Activated CD8-positive, alpha-beta memory T cell treated with anti-CD3 and anti-CD28 coated beads, Interleukin-2, amount 10 ng/mL, durations not matched to agents 7 days and 5 days (primary cell): ENCODE measurements around the gene C1orf116. TPM values are rescaled to one million over a fixed set of nuclear protein-coding genes. Genes with fewer than 3 reads are reported as not detected.

ENCODE experiments used
- ATAC-seq: fragments of 150-1000 bp; cut with Tn5 transposase; one replicate; pipeline ENCODE4 v1.10.0; 2021; ENCODE audit warnings: moderate library complexity
- CTCF ChIA-PET: fragments of 350-600 bp; sonication (Branson Sonifier 250); formaldehyde crosslinking; loops from one replicate; lab custom pipeline; 2021; ENCODE audit warnings: antibody characterized with exemption; lab: Charles Lee
- DNase-seq: peaks from one replicate; pipeline ENCODE4 v3.0.0-alpha.2; 2020
- H3K27ac Mint-ChIP-seq: one replicate; pipeline ENCODE4 v1.8.0; 2021; ENCODE audit warnings: mild to moderate bottlenecking, mixed read lengths
- H3K27me3 Mint-ChIP-seq: one replicate; pipeline ENCODE4 v1.8.0; 2021; ENCODE audit warnings: mixed read lengths
- H3K36me3 Mint-ChIP-seq: one replicate; pipeline ENCODE4 v1.8.0; 2021; ENCODE audit warnings: mild to moderate bottlenecking, mixed read lengths
- H3K4me1 Mint-ChIP-seq: one replicate; pipeline ENCODE4 v1.8.0; 2021; ENCODE audit warnings: mixed read lengths
- H3K4me3 Mint-ChIP-seq: one replicate; pipeline ENCODE4 v1.8.0; 2021; ENCODE audit warnings: mild to moderate bottlenecking, moderate library complexity, mixed read lengths
- H3K9me3 Mint-ChIP-seq: one replicate; pipeline ENCODE4 v1.8.0; 2022; ENCODE audit warnings: low read depth, mixed read lengths
- total RNA-seq, 2 experiments: library from RNA; stranded (reverse); gene quantifications; one replicate each; pipeline ENCODE4 v1.2.3, GENCODE V29; 2021

The C1orf116 gene
- total RNA-seq, 2 experiments from 2014 or later = not detected

GRCh38 chr1:207029701-207030521 lies 2.6 kb downstream of the C1orf116 start:
- Mint-ChIP-seq H3K36me3 (no peaks in the 10 kb centered on the region), H3K27ac (no peak overlapping the region), H3K9me3 (no peaks in the 10 kb centered on the region), H3K4me3 (no peak overlapping the region), H3K27me3 (peaks cover 83% of the 10 kb centered on the region), H3K4me1 (no peaks in the 10 kb centered on the region)
- CTCF ChIA-PET = no interaction called here
- ATAC-seq = no peak
- no peak for DNase-seq

DNA sequence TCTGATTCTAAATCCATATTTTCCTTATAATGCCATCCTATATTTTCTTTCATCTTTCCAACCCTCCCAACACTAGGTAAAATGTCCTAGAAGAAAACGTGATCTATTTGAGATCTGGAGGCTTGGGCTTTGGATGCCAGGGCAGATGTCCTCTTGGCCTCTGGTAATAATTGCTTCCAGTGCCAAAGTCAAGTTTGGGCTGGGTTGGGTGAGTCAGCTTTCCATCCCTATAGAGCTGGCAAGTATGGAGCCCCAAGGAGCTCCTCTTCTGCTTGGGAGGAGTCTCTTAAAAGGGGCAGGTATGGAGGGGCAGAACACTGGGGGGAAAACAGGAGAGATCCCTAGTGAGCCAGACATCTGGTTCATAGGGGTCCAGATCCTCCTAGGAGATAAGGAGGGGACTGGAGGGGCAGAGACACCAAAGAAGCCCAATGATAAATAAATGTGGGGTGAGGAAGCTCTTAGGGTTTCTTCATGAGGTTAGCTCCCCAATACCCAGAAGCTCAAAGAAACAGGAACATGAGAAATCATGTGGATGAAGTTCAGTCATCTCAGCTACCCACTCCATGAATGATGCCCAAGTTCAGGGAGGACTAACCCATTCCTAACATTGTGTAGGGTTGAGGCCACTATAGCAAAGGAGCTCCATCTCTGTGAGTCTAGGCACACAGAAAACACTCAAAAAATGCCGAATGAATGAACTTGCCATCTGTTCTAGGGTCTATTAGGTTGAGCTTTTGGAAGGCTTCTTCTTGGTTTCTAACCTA lies 3.5 kb downstream of the C1orf116 start:
- Mint-ChIP-seq H3K4me1 (no peaks in the 10 kb centered on the region), H3K27ac (no peak overlapping the region), H3K36me3 (no peaks in the 10 kb centered on the region), H3K27me3 (peaks cover 76% of the 10 kb centered on the region), H3K9me3 (no peaks in the 10 kb centered on the region), H3K4me3 (no peak overlapping the region)
- CTCF ChIA-PET = no interaction called here
- no peak for DNase-seq
- ATAC-seq = no peak

DNA sequence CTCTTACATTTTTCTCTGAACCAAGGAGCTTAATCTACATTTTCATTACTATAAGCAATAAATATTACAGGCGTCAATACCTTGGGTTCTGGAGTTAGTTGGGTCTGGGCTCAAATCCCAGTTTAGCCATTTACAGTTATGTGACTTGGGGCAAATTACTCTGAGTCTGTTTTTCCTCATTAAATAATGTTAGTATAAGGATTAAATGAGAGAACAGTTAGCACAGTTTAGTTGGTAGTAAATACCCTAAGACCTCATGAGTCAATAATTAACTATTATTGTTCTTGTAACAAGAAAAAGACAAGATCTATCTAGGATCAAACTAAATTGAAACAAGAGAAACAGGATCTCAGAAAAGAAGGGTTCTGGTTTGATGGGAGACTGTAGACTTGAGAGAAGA lies 4.6 kb downstream of the C1orf116 start:
- no peak overlapping the region for H3K4me3 Mint-ChIP-seq
- H3K4me1 Mint-ChIP-seq = no peaks in the 10 kb centered on the region
- DNase-seq (no peak), ATAC-seq (no peak)
- H3K27me3 Mint-ChIP-seq = peaks cover 67% of the 10 kb centered on the region
- H3K9me3 Mint-ChIP-seq = no peaks in the 10 kb centered on the region
- H3K27ac Mint-ChIP-seq = no peak overlapping the region
- CTCF ChIA-PET = no interaction called here
- H3K36me3 Mint-ChIP-seq = no peaks in the 10 kb centered on the region

DNA sequence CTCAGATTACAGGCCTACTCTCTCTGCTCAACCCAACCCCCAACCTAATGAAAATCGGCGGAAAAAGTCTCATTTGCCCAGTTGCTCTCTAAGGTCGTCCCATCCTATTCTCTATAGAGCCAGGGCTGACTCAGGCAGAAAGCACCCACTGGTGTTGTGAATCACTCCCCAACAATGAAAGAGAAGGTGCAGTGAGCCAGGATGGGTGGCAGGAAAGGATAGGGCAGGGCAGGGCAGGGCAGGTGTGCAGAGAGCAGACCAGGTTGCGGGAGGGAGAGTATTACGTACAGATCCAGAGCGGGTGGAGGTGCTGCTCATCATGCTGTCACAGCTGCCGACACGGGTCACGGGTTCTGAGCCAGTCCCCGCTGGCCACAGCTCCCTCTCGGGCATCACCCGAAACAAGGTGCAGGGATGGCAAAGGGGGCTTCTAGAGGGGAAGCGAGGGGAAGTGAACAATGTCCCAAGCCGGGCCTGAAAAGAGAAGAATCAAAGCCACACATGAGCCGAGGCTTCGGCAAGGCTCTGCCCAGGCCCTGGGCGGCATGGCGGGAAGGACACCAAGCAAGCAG lies 5.3 kb downstream of the C1orf116 start:
- Mint-ChIP-seq H3K4me3 (no peak overlapping the region), H3K9me3 (no peaks in the 10 kb centered on the region), H3K27ac (no peak overlapping the region), H3K36me3 (no peaks in the 10 kb centered on the region), H3K4me1 (no peaks in the 10 kb centered on the region), H3K27me3 (peaks cover 61% of the 10 kb centered on the region)
- DNase-seq = no peak
- no peak for ATAC-seq
- CTCF ChIA-PET = interaction anchor here (1.5 kb wide), 1 partner anchor 44 kb away, joined by 4 read pairs; no protein-coding TSS in a partner anchor

DNA sequence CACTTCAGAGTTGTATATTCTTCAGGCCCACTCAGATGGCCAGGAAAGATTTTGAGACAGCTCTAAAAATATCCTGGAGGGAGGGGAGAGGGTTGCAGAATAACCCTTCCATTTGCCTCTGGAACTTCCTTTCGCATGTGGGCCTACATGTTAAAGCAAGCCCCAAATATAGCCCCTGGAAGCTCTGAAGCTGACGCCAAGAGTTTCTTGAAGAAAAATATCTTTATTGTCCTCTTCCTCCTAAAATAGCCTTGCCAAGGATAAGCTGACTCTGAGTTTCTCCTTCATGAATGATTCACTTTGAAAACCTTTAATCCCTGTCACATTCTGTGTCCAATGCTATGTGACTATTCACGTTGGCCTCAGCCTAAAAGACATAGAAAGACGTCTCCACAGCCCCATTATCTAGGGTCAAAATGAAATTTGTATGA lies 6.4 kb downstream of the C1orf116 start:
- no peaks in the 10 kb centered on the region for H3K36me3 Mint-ChIP-seq
- DNase-seq = no peak
- CTCF ChIA-PET = interaction anchor here (1.5 to 2.1 kb wide), 2 partner anchors 21 to 43 kb away, joined by 4 read pairs; no protein-coding TSS in a partner anchor
- H3K9me3 Mint-ChIP-seq = no peaks in the 10 kb centered on the region
- ATAC-seq = no peak
- H3K27me3 Mint-ChIP-seq = peaks cover 50% of the 10 kb centered on the region
- no peak overlapping the region for H3K4me3 Mint-ChIP-seq
- no peaks in the 10 kb centered on the region for H3K4me1 Mint-ChIP-seq
- H3K27ac Mint-ChIP-seq = no peak overlapping the region

DNA sequence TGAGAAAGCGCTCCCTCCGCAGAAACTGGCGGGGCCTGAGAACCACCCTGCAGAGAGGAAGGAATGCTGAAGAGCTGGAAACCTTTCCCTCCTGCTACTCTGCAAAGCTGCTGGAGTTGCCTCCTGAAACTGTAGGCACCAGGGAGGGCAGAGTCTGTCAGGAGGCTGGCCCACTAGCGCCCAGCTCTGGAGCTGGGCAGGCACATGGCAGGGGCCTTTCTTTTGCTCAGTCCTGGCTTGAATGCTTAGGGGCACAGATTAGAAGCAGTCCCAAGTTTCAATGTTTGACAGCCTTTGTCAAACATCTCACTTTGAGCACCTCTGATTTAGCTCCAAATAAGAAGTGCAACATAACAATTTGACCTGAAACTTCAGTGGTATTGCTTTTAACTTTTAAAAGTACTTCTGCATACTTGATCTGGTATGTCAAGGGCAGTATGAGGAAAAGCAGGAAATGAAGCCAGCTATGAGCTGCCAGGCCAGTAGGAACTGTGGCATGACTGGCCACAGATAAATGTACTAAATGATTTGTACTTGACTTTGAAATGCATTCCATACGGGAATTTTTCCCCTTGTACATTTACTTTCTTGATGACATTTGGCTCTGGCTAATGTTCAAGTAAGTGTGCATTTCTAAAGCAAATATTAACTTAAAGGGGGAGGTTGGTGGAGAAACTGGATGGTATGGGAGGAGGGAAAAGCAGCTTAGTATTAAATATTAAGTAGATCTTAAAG lies 7.2 kb downstream of the C1orf116 start:
- peaks cover 42% of the 10 kb centered on the region for H3K27me3 Mint-ChIP-seq
- peaks cover 3% of the 10 kb centered on the region for H3K4me1 Mint-ChIP-seq
- ATAC-seq (no peak), DNase-seq (no peak)
- H3K4me3 Mint-ChIP-seq = no peak overlapping the region
- H3K27ac Mint-ChIP-seq = no peak overlapping the region
- no peaks in the 10 kb centered on the region for H3K9me3 Mint-ChIP-seq
- no peaks in the 10 kb centered on the region for H3K36me3 Mint-ChIP-seq
- CTCF ChIA-PET = interaction anchor here (0.7 to 2.1 kb wide), 2 partner anchors 19 to 21 kb away, joined by 3 to 4 read pairs; no protein-coding TSS in a partner anchor

GRCh38 chr1:207024202-207025145 lies 8.1 kb downstream of the C1orf116 start:
- ATAC-seq (no peak), DNase-seq (no peak)
- H3K4me1 Mint-ChIP-seq = peaks cover 3% of the 10 kb centered on the region
- no peak overlapping the region for H3K4me3 Mint-ChIP-seq
- H3K27ac Mint-ChIP-seq = no peak overlapping the region
- CTCF ChIA-PET = interaction anchor here (2.1 kb wide), 1 partner anchor 20 kb away, joined by 4 read pairs; no protein-coding TSS in a partner anchor
- H3K9me3 Mint-ChIP-seq = no peaks in the 10 kb centered on the region
- H3K27me3 Mint-ChIP-seq = peaks cover 33% of the 10 kb centered on the region
- no peaks in the 10 kb centered on the region for H3K36me3 Mint-ChIP-seq

DNA sequence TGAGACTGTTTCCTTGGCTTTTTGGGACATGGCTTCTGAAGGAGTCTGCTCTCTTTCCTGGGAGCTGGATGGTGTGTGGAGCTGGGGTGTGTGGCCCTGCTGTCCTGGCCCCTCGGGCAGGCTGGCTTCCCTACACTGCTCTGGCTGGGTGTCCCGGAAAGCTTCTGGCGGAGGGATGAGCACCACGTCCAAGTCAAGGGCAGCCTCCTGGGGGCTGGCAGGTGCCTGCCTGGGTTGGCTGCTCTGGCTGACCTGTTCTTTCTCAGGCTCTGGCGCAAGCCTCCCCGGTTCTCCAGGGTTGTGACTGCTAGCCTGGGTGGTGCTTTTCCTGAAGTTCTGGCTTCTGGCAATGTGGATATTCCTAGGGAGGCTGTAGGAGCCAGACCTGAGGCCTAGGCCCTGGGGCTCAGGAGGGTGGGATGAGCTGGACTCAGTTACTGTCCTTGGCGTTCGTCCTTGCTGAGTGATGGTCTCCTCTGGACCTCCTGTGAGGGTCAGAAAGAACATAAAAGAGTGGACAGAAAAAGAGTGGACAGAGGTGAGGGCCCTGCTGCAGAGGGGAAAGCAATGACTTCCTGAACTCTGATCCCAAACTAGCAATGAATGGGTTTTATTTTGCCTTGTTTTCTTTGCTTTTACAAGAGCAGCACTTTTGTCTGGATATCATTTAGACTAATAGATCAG lies 9.4 kb downstream of the C1orf116 start:
- Mint-ChIP-seq H3K27me3 (peaks cover 27% of the 10 kb centered on the region), H3K27ac (no peak overlapping the region), H3K4me3 (no peak overlapping the region), H3K4me1 (peaks cover 3% of the 10 kb centered on the region), H3K9me3 (no peaks in the 10 kb centered on the region), H3K36me3 (no peaks in the 10 kb centered on the region)
- no peak for DNase-seq
- CTCF ChIA-PET = interaction anchor here (0.9 to 2.1 kb wide), 4 partner anchors 11 to 476 kb away, joined by 3 to 7 read pairs (median 4); partner anchors contain the start of gene PFKFB2
- ATAC-seq = no peak

- DNase-seq (no peak), ATAC-seq (no peak)
- Mint-ChIP-seq H3K9me3 (no peaks in the 10 kb centered on the region), H3K27ac (no peak overlapping the region), H3K4me1 (peaks cover 3% of the 10 kb centered on the region), H3K27me3 (peaks cover 17% of the 10 kb centered on the region), H3K36me3 (no peaks in the 10 kb centered on the region), H3K4me3 (no peak overlapping the region)
- CTCF ChIA-PET = interaction anchor here (0.6 to 2.1 kb wide), 7 partner anchors 10 to 478 kb away, joined by 3 to 7 read pairs (median 3); partner anchors contain the start of gene PFKFB2
Measured at GRCh38 chr1:207021876-207022596, 10.5 kb downstream of the C1orf116 start.

GRCh38 chr1:207021139-207021861 lies 11.3 kb downstream of the C1orf116 start:
- H3K27me3 Mint-ChIP-seq = peaks cover 13% of the 10 kb centered on the region
- peaks cover 3% of the 10 kb centered on the region for H3K4me1 Mint-ChIP-seq
- ATAC-seq (no peak), DNase-seq (no peak)
- CTCF ChIA-PET = interaction anchor here (0.5 to 1.7 kb wide), 6 partner anchors 15 to 515 kb away, joined by 3 to 6 read pairs (median 4); no protein-coding TSS in a partner anchor
- H3K4me3 Mint-ChIP-seq = no peak overlapping the region
- no peaks in the 10 kb centered on the region for H3K36me3 Mint-ChIP-seq
- no peaks in the 10 kb centered on the region for H3K9me3 Mint-ChIP-seq
- no peak overlapping the region for H3K27ac Mint-ChIP-seq
